Calu3 (cell line): ENCODE results near the gene AHCY. TPM values are rescaled to one million over a fixed set of nuclear protein-coding genes. Genes with fewer than 3 reads are reported as not detected.

Experiments
- BruUV-seq: library from RNA; stranded (reverse); fragments of 400-500 nt; replicated peaks from 2 replicates; lab custom pipeline; 2021; lab: Mats Ljungman, UMichigan
- CTCF ChIA-PET: fragments of 300-600 bp; sonication (Branson Sonifier 250); formaldehyde crosslinking; loops from one replicate; lab custom pipeline; 2022; ENCODE audit warnings: antibody characterized with exemption; lab: Charles Lee
- DNase-seq: peaks from one replicate; pipeline ENCODE4 v3.0.0; 2022
- H3K27ac Mint-ChIP-seq: one replicate; pipeline ENCODE4 v1.8.0; 2022; ENCODE audit warnings: mixed read lengths; ENCODE audit not compliant: unreplicated experiment
- H3K27me3 Mint-ChIP-seq: one replicate; pipeline ENCODE4 v1.8.0; 2022; ENCODE audit warnings: mixed read lengths; ENCODE audit not compliant: unreplicated experiment
- H3K36me3 Mint-ChIP-seq: one replicate; pipeline ENCODE4 v1.8.0; 2022; ENCODE audit warnings: mild to moderate bottlenecking, moderate library complexity, mixed read lengths; ENCODE audit not compliant: insufficient read depth, unreplicated experiment
- H3K4me1 Mint-ChIP-seq: one replicate; pipeline ENCODE4 v1.8.0; 2022; ENCODE audit warnings: mild to moderate bottlenecking, low read depth, mixed read lengths; ENCODE audit not compliant: unreplicated experiment
- H3K4me3 Mint-ChIP-seq: one replicate; pipeline ENCODE4 v1.8.0; 2022; ENCODE audit warnings: mild to moderate bottlenecking, low read depth, moderate library complexity, mixed read lengths; ENCODE audit not compliant: unreplicated experiment
- H3K9me3 Mint-ChIP-seq: one replicate; pipeline ENCODE4 v1.8.0; 2022; ENCODE audit warnings: low read depth, mixed read lengths; ENCODE audit not compliant: unreplicated experiment
- CTCF ChIP-seq: fragments of 200-600 bp; IDR thresholded peaks from one replicate; pipeline ENCODE4 v1.8.0; 2022; ENCODE audit warnings: antibody characterized with exemption; ENCODE audit not compliant: unreplicated experiment
- intact Hi-C: fragments of 100-400 bp; cut with micrococcal nuclease; formaldehyde crosslinking; loops from one replicate; pipeline ENCODE4 v1.10.0; 2022; ENCODE audit not compliant: unreplicated experiment
- total RNA-seq: library from RNA; stranded (reverse); gene quantifications from 2 replicates; pipeline ENCODE4 v1.2.3, GENCODE V29; 2022

Gene AHCY
- total RNA-seq, 1 experiment from 2014 or later: 179 TPM

DNA sequence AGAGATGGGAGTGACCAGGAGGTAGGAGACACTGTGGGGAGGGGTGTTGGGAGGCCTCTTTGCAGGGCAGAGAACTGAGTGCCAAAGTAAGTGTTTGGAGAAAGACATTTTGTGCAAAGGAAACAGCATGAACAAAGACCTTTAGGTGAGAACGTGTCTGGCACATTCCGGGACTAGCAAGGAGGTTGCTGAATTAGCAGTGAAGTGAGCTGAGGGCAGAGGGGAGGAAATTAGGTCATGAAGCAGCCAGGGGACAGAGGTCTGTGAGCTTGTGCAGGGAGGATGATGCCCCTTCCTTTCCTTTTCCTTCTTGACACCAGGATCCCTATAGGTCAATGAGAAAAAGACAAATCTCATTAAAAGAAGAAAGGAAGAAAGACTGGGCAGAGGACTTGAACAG is 21.4 kb upstream of the AHCY start:
- TF ChIP-seq CTCF: no peak
- BruUV-seq: no TSS peak
- H3K36me3 Mint-ChIP-seq: no peaks in the 10 kb centered on the region
- peaks cover 29% of the 10 kb centered on the region for H3K4me1 Mint-ChIP-seq
- no peaks in the 10 kb centered on the region for H3K27me3 Mint-ChIP-seq
- H3K27ac Mint-ChIP-seq: no peak overlapping the region
- DNase-seq: no peak
- CTCF ChIA-PET: interaction anchor here (1.6 kb wide), 1 partner anchor 12 kb away, joined by 6 read pairs; no protein-coding TSS in a partner anchor
- intact Hi-C loops: no loop called here
- H3K9me3 Mint-ChIP-seq: no peaks in the 10 kb centered on the region
- no peak overlapping the region for H3K4me3 Mint-ChIP-seq

GRCh38 chr20:34322267-34323105 is 19.3 kb upstream of the AHCY start:
- BruUV-seq: no TSS peak
- no peak overlapping the region for H3K27ac Mint-ChIP-seq
- no peak for DNase-seq
- no peaks in the 10 kb centered on the region for H3K36me3 Mint-ChIP-seq
- H3K4me3 Mint-ChIP-seq: no peak overlapping the region
- no peaks in the 10 kb centered on the region for H3K9me3 Mint-ChIP-seq
- TF ChIP-seq CTCF: no peak
- CTCF ChIA-PET: interaction anchor here (1.0 kb wide), 1 partner anchor 10 kb away, joined by 4 read pairs; no protein-coding TSS in a partner anchor
- H3K27me3 Mint-ChIP-seq: no peaks in the 10 kb centered on the region
- peaks cover 38% of the 10 kb centered on the region for H3K4me1 Mint-ChIP-seq
- intact Hi-C loops: no loop called here

GRCh38 chr20:34320861-34321260 is 17.7 kb upstream of the AHCY start:
- CTCF ChIA-PET: interaction anchor here (0.8 kb wide), 1 partner anchor 42 kb away, joined by 3 read pairs; the partner anchor contains the start of gene ITCH
- Mint-ChIP-seq H3K4me1 (peaks cover 44% of the 10 kb centered on the region), H3K36me3 (peaks cover 6% of the 10 kb centered on the region), H3K27ac (no peak overlapping the region), H3K9me3 (peaks cover 2% of the 10 kb centered on the region), H3K27me3 (no peaks in the 10 kb centered on the region), H3K4me3 (no peak overlapping the region)
- no TSS peak for BruUV-seq
- intact Hi-C loops: no loop called here
- no peak for TF ChIP-seq CTCF
- DNase-seq: no peak

DNA sequence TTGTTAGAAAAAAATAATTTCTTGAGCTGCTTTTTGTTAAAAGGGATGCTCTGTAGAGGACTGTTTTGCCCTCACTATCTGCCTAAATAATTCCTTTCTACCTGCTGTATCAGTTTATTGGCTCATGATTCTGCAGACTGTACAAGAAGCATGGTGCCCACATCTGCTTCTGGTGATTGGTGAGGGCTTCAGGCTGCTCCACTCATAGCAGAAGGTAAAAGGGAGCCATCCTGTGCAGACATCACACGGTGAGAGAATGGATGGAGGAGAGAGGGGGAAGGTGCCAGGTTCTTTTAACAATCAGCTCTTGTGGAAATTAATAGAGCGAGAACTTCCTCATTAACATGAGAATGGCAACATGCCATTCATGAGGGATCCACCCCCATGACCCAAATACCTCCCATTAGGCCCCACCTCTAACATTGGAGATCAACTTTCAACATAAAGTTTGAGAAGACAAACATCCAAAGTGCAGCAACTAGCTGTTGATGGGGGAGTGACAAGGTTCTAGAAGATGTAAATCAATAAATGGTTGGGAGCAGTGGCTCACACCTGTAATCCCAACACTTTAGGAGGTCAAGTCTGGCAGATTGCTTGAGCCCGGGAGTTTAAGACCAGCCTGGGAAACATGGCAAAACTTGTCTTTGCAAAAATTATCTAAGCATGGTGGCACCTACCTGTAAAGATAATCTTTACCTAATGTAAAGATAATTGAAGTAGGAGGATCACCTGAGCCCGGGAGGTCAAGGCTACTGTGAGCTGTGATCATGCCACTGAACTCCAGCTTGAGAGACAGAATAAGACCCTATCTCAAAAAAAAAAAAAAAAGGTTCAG is 15.7 kb upstream of the AHCY start:
- Mint-ChIP-seq H3K36me3 (peaks cover 14% of the 10 kb centered on the region), H3K9me3 (peaks cover 6% of the 10 kb centered on the region), H3K4me3 (no peak overlapping the region), H3K27me3 (no peaks in the 10 kb centered on the region), H3K4me1 (peaks cover 64% of the 10 kb centered on the region), H3K27ac (no peak overlapping the region)
- BruUV-seq: no TSS peak
- TF ChIP-seq CTCF: no peak
- intact Hi-C loops: loop anchor here (2.0 kb wide), 1 partner anchor 44 kb away; the partner anchor contains the start of gene ITCH
- CTCF ChIA-PET: interaction anchor here (0.6 kb wide), 1 partner anchor 44 kb away, joined by 3 read pairs; the partner anchor contains the start of gene ITCH
- DNase-seq: no peak
